Diencephalon (tissue), 1 donor: ENCODE measurements around the gene DHX57. TPM values are rescaled to one million over a fixed set of nuclear protein-coding genes. Genes with fewer than 3 reads are reported as not detected.

Experiments used
- small RNA-seq: library from RNA; depleted of rRNA; stranded (forward); fragments of <200 nt; gene quantifications from one replicate; pipeline ENCODE3, GENCODE V24; 2014
- total RNA-seq: library from RNA; depleted of rRNA; stranded (reverse); fragments of >200 nt; gene quantifications from one replicate; pipeline ENCODE4 v1.2.3, GENCODE V29; 2014

The DHX57 gene
- total RNA-seq = 51.4 TPM

GRCh38 chr2:38875576-38876367, at the start of gene DHX57, which contains the start of gene MORN2:
Gene DHX57, minus strand, starts transcription at chr2:38875934. Its CDS starts 7,529 bp downstream, at chr2:38868405.
Gene MORN2, plus strand, starts transcription at chr2:38875976.

DNA sequence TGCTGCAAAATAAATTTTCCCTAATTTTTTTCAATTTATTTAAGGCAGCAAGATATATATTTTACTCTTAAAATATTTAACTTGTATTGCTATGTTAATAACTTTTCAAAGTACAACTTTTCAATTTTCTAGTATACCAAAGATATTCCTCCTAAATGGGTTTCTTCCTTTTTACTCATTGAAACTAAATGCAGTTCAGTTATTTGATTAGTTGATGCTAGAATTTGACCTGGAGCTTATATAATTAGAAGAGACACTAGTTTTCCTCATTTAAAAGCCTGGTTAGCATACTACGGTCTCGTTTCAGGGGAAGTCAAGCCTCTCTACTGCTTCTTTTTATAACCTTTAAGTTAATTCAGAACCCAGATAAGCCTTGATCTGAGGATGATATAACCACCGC, 13.8 kb upstream of the DHX57 start, which contains the start of gene ARHGEF33:
ARHGEF33 (plus strand) TSS at position 301 of the 400 bp plus-strand sequence. CDS start 29,573 bp downstream, outside the sequence.

GRCh38 chr2:38750891-38751595, 124.7 kb downstream of the DHX57 start, which contains the start of gene SRSF7:
Gene SRSF7, minus strand, starts transcription at chr2:38751361. Its CDS starts 105 bp downstream, at chr2:38751256.

Small RNA genes lying within 50 kb of the gene (small RNA-seq; reads per million reads assigned to genes)
- gene RNU6-851P = not detected

Other genes starting within 250 kb of the DHX57 start
- 5.5 TPM for gene GALM, start 209.8 kb downstream of the DHX57 start, total RNA-seq
- gene SRSF7, start 124.6 kb downstream of the DHX57 start, total RNA-seq = 111 TPM
- 10.1 TPM for gene GEMIN6, start 97.7 kb downstream of the DHX57 start, total RNA-seq
- 28.8 TPM for gene MORN2, start within 50 bp of the DHX57 start, total RNA-seq
- gene ARHGEF33, start 13.9 kb upstream of the DHX57 start, total RNA-seq = 6.0 TPM
- 36.0 TPM for gene SOS1, start 245.1 kb upstream of the DHX57 start, total RNA-seq